RWPE2 (cell line): ENCODE data around the gene ABCG4.
"Not testable (repeated sequence)": the region's sequence is repeated elsewhere in the genome, so short reads cannot be mapped to it uniquely, and the experiment has no call there.

Experiments used
- ATAC-seq: fragments of 200-7000 bp; cut with Tn5 transposase; 3 replicates; pipeline ENCODE4 v1.9.1; 2021; ENCODE audit warnings: low read depth
- DNase-seq: peaks from one replicate; pipeline ENCODE4 v3.0.0-alpha.2; 2020; ENCODE audit warnings: low spot score
- H3K27ac ChIP-seq: fragments of 450-650 bp; 2 replicates; pipeline ENCODE4 v1.5.1; 2017; ENCODE audit warnings: mild to moderate bottlenecking; ENCODE audit not compliant: poor library complexity, severe bottlenecking
- H3K27me3 ChIP-seq: fragments of 250-450 bp; sonication (Bioruptor Pico); 2 replicates; pipeline ENCODE4 v1.5.1; 2021; ENCODE audit warnings: mild to moderate bottlenecking, moderate library complexity; ENCODE audit not compliant: insufficient read depth, poor library complexity, severe bottlenecking
- H3K36me3 ChIP-seq: fragments of 250-450 bp; sonication (Bioruptor Pico); 2 replicates; pipeline ENCODE4 v1.5.1; 2020; ENCODE audit warnings: low read depth, mild to moderate bottlenecking, moderate library complexity
- H3K4me1 ChIP-seq: fragments of 250-450 bp; sonication (Bioruptor Pico); 2 replicates; pipeline ENCODE4 v1.5.1; 2021; ENCODE audit warnings: mild to moderate bottlenecking, moderate library complexity; ENCODE audit not compliant: insufficient read depth, poor library complexity, severe bottlenecking
- H3K4me3 ChIP-seq: fragments of 250-450 bp; sonication (Bioruptor Pico); 2 replicates; pipeline ENCODE4 v1.5.1; 2021; ENCODE audit warnings: mild to moderate bottlenecking, moderate library complexity; ENCODE audit not compliant: severe bottlenecking
- H3K9me3 ChIP-seq: fragments of 250-450 bp; sonication (Bioruptor Pico); 2 replicates; pipeline ENCODE4 v1.5.1; 2021; ENCODE audit warnings: mild to moderate bottlenecking, moderate library complexity; ENCODE audit not compliant: severe bottlenecking
- TF ChIP-seq, protein P1 (sequence below): fragments of 450-650 bp; IDR thresholded peaks from one replicate; pipeline ENCODE4 v1.5.1; 2017; ENCODE audit warnings: mild to moderate bottlenecking, moderate library complexity; ENCODE audit not compliant: poor library complexity, severe bottlenecking

The ABCG4 gene

DNA sequence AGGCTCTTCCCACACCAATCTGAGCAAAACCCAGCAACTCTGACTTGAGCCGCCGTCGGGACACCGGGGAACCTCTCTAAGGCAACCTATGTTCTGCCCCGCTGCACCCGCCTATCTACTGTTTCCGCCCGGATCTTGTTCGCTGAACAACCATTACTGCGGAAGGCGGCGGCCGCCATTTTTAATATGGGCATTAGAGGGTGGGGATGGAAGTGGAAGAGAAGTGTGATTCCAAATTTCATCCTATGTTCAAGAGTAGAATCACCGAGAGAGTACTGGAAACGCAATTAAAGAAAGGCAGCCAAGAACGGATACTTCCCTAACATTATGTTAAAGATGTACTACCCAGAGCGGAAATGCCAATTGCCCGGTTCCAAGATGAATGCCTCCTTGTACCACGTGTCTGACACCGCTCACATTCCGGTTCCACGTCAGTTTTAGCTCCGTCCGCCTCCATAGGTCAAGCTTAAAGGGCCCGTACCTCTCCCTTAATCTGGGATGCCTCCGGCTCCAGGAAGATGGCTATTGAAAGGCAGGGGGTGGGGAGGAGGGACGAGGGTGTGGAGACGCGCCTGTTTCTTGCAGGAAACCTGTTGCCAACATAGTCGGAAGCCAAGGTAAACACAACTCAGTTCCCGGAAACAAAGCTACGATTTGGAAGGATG is 47.0 kb upstream of the ABCG4 start, which contains the start of gene DPAGT1:
TSS of gene DPAGT1 (minus strand) at position 95 of the 665 bp plus-strand sequence. CDS start 198 bp downstream, outside the sequence.
- peaks cover 4% of the 10 kb centered on the region for H3K4me1 ChIP-seq

DNA sequence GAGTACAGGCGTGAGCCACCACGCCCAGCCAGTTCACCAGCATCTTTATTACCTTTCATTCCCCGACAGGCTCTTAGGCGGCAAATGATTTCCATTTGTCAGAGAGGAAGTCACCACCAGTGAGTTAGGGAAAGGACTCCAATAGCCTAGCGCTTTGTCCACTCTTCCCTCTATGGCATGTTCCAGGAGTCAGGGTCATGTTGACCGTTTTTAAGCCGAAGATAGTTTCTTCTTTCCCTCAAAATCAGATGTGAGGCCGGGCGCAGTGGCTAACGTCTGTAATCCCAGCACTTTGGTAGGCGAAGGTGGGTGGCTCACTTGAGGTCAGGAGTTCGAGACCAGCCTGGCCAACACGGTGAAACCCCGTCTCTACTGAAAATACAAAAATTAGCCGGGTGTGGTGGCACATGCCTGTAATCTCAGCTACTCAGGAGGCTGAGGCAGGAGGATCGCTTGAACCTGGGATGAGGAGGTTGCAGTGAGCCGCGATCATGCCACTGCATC is 45.6 kb upstream of the ABCG4 start:
- Histone ChIP-seq H3K27ac (peak overlapping the region; percentile 83), H3K4me3 (peak overlapping the region; percentile 66), H3K36me3 (peaks cover 13% of the 10 kb centered on the region)
- ATAC-seq, H3K27me3 ChIP-seq, DNase-seq, H3K4me1 ChIP-seq, H3K9me3 ChIP-seq: not testable (repeated sequence)

More for the DNA sequence above, 47.0 kb upstream of the ABCG4 start, which contains the start of gene DPAGT1:
- Histone ChIP-seq H3K27me3 (no peaks in the 10 kb centered on the region), H3K36me3 (peaks cover 26% of the 10 kb centered on the region), H3K27ac (peak within 1 kb of the TSS; percentile 83), H3K4me3 (peak within 1 kb of the TSS; percentile 66), H3K9me3 (no peaks in the 10 kb centered on the region)
- ATAC-seq (peak; percentile 87), DNase-seq (peak; percentile 96)
- TF ChIP-seq, protein P1, sequence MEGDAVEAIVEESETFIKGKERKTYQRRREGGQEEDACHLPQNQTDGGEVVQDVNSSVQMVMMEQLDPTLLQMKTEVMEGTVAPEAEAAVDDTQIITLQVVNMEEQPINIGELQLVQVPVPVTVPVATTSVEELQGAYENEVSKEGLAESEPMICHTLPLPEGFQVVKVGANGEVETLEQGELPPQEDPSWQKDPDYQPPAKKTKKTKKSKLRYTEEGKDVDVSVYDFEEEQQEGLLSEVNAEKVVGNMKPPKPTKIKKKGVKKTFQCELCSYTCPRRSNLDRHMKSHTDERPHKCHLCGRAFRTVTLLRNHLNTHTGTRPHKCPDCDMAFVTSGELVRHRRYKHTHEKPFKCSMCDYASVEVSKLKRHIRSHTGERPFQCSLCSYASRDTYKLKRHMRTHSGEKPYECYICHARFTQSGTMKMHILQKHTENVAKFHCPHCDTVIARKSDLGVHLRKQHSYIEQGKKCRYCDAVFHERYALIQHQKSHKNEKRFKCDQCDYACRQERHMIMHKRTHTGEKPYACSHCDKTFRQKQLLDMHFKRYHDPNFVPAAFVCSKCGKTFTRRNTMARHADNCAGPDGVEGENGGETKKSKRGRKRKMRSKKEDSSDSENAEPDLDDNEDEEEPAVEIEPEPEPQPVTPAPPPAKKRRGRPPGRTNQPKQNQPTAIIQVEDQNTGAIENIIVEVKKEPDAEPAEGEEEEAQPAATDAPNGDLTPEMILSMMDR, result no peak

DNA sequence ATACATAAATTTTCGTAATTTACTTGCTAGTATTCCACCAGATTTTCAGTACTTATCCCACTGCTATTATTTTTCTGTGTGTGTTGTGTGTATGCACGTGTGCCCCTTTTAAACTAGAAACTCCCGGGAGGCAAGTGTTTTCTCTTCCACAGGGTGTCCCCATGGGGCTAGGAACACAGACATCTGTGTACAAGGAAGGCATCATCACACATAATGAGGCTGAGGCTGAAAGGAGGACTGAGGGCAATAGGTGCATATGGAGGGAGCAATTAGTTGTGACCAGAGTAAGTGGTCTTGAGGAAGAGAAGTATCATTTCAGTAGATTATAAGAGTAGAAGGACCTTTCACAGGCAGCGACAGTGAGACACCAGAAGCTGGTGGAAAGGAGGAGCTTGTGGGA is 45.1 kb upstream of the ABCG4 start:
- DNase-seq (no peak), ATAC-seq (no peak)
- Histone ChIP-seq H3K36me3 (peaks cover 7% of the 10 kb centered on the region), H3K4me1 (peaks cover 4% of the 10 kb centered on the region), H3K27me3 (no peaks in the 10 kb centered on the region), H3K4me3 (no peak overlapping the region), H3K9me3 (no peaks in the 10 kb centered on the region), H3K27ac (peak overlapping the region; percentile 83)
- TF ChIP-seq, protein P1, result no peak

DNA sequence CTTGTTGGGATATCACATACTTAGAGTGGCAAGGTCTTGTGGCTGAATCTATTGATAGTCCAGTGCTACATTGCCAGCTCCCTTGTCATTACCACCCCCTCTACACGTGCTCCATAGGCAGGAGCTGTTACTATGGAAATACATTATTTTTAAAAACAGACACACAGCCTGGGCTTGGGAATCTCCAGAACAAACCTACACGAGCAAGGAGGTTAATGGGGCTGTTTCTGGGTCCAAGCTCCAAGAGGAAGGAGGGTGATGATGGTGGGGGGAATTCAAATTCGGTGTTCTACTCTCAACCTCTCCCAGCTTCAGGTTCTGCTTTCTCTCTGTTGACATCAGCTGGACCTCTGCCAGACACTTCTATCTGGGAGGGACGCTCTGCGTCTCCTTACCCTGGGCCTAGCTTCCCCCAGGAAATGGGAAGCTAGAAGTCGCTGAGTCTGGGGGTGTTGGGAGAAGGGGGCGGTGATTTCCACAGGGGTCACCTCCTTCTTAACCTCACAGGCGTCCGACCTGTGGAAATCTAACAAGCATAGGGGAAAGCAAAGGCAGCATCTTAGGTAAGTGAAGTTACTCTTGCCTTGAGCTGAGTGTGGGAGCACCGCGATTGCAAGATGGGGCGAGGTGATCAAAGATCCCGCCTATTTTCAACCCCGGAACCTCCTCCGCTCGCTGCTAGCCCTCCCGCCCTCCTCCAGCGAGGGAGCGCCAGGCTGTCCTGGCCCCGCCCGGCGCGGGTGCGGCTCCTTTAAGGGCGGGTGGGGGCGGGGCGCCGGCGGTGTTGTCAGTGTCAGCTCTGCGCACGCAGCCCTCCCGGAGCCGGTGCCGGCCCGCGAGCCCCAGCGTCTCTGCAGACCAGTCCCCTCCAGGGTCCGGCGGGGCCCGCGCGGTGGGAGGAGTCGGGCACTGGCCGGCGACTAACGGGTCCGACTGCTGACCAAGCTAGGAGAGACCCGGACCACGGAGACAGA is 42.0 kb upstream of the ABCG4 start, which contains the start of gene C2CD2L:
TSS of gene C2CD2L (plus strand) at position 781 of the 974 bp plus-strand sequence. CDS start 398 bp downstream, outside the sequence.
- no peaks in the 10 kb centered on the region for H3K9me3 ChIP-seq
- DNase-seq, result peak; percentile 89
- H3K4me1 ChIP-seq, result peaks cover 4% of the 10 kb centered on the region
- no peaks in the 10 kb centered on the region for H3K36me3 ChIP-seq
- peak within 1 kb of the TSS; percentile 25 for H3K27ac ChIP-seq
- H3K27me3 ChIP-seq, result no peaks in the 10 kb centered on the region
- H3K4me3 ChIP-seq, result peak within 1 kb of the TSS; percentile 61
- peak; percentile 82 for ATAC-seq
- TF ChIP-seq, protein P1, result no peak

DNA sequence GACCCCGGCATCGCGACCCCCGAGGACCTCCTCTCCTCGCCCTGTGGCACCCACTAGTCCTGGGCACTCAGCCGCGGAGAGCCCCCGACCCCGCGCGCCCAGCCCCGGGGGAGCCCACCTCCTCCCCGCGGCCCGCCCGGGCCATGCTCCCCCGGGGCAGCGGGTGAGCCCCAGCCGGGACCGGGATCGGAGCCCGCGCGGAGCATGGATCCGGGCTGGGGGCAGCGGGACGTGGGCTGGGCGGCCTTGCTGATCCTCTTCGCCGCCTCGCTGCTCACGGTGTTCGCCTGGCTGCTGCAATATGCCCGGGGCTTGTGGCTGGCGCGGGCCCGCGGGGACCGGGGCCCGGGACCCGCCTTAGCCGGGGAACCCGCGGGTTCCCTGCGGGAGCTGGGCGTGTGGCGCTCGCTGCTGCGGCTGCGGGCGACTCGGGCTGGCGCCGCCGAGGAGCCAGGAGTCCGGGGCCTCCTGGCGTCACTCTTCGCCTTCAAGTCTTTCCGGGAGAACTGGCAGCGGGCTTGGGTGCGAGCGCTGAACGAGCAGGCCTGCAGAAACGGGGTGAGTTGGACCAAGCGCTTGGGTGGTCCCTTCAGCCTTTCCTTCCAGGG is 41.2 kb upstream of the ABCG4 start:
- Histone ChIP-seq H3K9me3 (no peaks in the 10 kb centered on the region), H3K4me1 (peaks cover 4% of the 10 kb centered on the region), H3K27me3 (no peaks in the 10 kb centered on the region), H3K36me3 (no peaks in the 10 kb centered on the region), H3K27ac (peak overlapping the region; percentile 25), H3K4me3 (peak overlapping the region; percentile 61)
- no peak for DNase-seq
- TF ChIP-seq, protein P1, result no peak
- ATAC-seq, result peak; percentile 17
